Measurements from ENCODE around the gene TEDC1. TPM values are rescaled to one million over a fixed set of nuclear protein-coding genes. Genes with fewer than 3 reads are reported as not detected.

The TEDC1 gene
- polyA plus RNA-seq, 1 donor (not counting 4 experiments of a cell fraction or from before 2014, with no cell fraction given) = 5.0 TPM

GRCh38 chr14:105478398-105479251, 12.4 kb upstream of the TEDC1 start:
- no peaks in the 10 kb centered on the region for H3K36me3 ChIP-seq (ENCODE audit: control insufficient read depth in 2 of 2, extremely low read depth in 1 of 2, insufficient read depth in 2 of 2, low read length in 2 of 2)
- no peak overlapping the region for H3K9ac ChIP-seq (ENCODE audit: control insufficient read depth, extremely low read depth, insufficient read depth, low read length)
- H3K9me1 ChIP-seq (ENCODE audit: control insufficient read depth, extremely low read depth, insufficient read depth, low read length) = no peaks in the 10 kb centered on the region
- H3K4me1 ChIP-seq (ENCODE audit: control insufficient read depth, extremely low read depth, insufficient read depth, low read length) = peaks cover 41% of the 10 kb centered on the region
- H3K79me2 ChIP-seq (ENCODE audit: control insufficient read depth, insufficient read depth, low read length) = no peaks in the 10 kb centered on the region
- dilution Hi-C loops (cut with MboI; ENCODE audit: extremely low pct_ligation_motif_present, low sequenced_read_pairs) = no loop called here
- no peak for FAIRE-seq
- H4K20me1 ChIP-seq (ENCODE audit: control insufficient read depth, extremely low read depth, insufficient read depth, low read length) = peaks cover under 1% of the 10 kb centered on the region
- H3K4me2 ChIP-seq (ENCODE audit: control insufficient read depth, extremely low read depth, insufficient read depth, low read depth, low read length) = no peak overlapping the region
- TF ChIP-seq EZH2 (IDR thresholded peaks at IDR 0.05; ENCODE audit: low read length) (peak; percentile 41), CTCF (optimal IDR thresholded peaks at IDR 0.05 in 1 of 3, IDR thresholded peaks at IDR 0.05 in 1 of 3, conservative IDR thresholded peaks at IDR 0.05 in 1 of 3; ENCODE audit: extremely low read depth in 1 of 3, insufficient read depth in 2 of 3, low read length in 3 of 3) (no peak)
- DNase-seq (ENCODE audit: low read depth, low spot score) = no peak
- H3K4me3 ChIP-seq (ENCODE audit: control insufficient read depth in 2 of 3, extremely low read depth in 1 of 3, insufficient read depth in 2 of 3, low read depth in 1 of 3, low read length in 3 of 3) = no peak overlapping the region
- H3K27me3 ChIP-seq (ENCODE audit: control insufficient read depth, extremely low read depth, insufficient read depth, low read length) = peaks cover 17% of the 10 kb centered on the region
- H3K9me3 ChIP-seq (ENCODE audit: control insufficient read depth, low read depth, low read length) = no peaks in the 10 kb centered on the region
- H3K27ac ChIP-seq (ENCODE audit: control insufficient read depth, insufficient read depth, low read length) = no peak overlapping the region
- no peak overlapping the region for H2AFZ ChIP-seq (ENCODE audit: control insufficient read depth, low read length)

- Histone ChIP-seq H2AFZ (ENCODE audit: control insufficient read depth, low read length) (no peak overlapping the region), H3K27ac (ENCODE audit: control insufficient read depth, insufficient read depth, low read length) (no peak overlapping the region), H4K20me1 (ENCODE audit: control insufficient read depth, extremely low read depth, insufficient read depth, low read length) (no peaks in the 10 kb centered on the region), H3K9ac (ENCODE audit: control insufficient read depth, extremely low read depth, insufficient read depth, low read length) (no peak overlapping the region), H3K36me3 (ENCODE audit: control insufficient read depth in 2 of 2, extremely low read depth in 1 of 2, insufficient read depth in 2 of 2, low read length in 2 of 2) (no peaks in the 10 kb centered on the region), H3K9me1 (ENCODE audit: control insufficient read depth, extremely low read depth, insufficient read depth, low read length) (no peaks in the 10 kb centered on the region), H3K4me1 (ENCODE audit: control insufficient read depth, extremely low read depth, insufficient read depth, low read length) (peaks cover 41% of the 10 kb centered on the region), H3K9me3 (ENCODE audit: control insufficient read depth, low read depth, low read length) (no peaks in the 10 kb centered on the region), H3K27me3 (ENCODE audit: control insufficient read depth, extremely low read depth, insufficient read depth, low read length) (peaks cover 17% of the 10 kb centered on the region), H3K4me3 (ENCODE audit: control insufficient read depth in 2 of 3, extremely low read depth in 1 of 3, insufficient read depth in 2 of 3, low read depth in 1 of 3, low read length in 3 of 3) (no peak overlapping the region), H3K79me2 (ENCODE audit: control insufficient read depth, insufficient read depth, low read length) (no peaks in the 10 kb centered on the region), H3K4me2 (ENCODE audit: control insufficient read depth, extremely low read depth, insufficient read depth, low read depth, low read length) (no peak overlapping the region)
- no peak for DNase-seq (ENCODE audit: low read depth, low spot score)
- no peak for FAIRE-seq
- TF ChIP-seq CTCF (optimal IDR thresholded peaks at IDR 0.05 in 1 of 3, IDR thresholded peaks at IDR 0.05 in 1 of 3, conservative IDR thresholded peaks at IDR 0.05 in 1 of 3; ENCODE audit: extremely low read depth in 1 of 3, insufficient read depth in 2 of 3, low read length in 3 of 3) (no peak), EZH2 (IDR thresholded peaks at IDR 0.05; ENCODE audit: low read length) (no peak)
- dilution Hi-C loops (cut with MboI; ENCODE audit: extremely low pct_ligation_motif_present, low sequenced_read_pairs) = no loop called here
These were observed 11.5 kb upstream of the TEDC1 start for GRCh38 chr14:105479431-105480158.

Measured in keratinocyte (primary cell).